ENCODE data around the gene SOCS2.
"Not testable (repeated sequence)": the region's sequence is repeated elsewhere in the genome, so short reads cannot be mapped to it uniquely, and the experiment has no call there.

Gene SOCS2

DNA sequence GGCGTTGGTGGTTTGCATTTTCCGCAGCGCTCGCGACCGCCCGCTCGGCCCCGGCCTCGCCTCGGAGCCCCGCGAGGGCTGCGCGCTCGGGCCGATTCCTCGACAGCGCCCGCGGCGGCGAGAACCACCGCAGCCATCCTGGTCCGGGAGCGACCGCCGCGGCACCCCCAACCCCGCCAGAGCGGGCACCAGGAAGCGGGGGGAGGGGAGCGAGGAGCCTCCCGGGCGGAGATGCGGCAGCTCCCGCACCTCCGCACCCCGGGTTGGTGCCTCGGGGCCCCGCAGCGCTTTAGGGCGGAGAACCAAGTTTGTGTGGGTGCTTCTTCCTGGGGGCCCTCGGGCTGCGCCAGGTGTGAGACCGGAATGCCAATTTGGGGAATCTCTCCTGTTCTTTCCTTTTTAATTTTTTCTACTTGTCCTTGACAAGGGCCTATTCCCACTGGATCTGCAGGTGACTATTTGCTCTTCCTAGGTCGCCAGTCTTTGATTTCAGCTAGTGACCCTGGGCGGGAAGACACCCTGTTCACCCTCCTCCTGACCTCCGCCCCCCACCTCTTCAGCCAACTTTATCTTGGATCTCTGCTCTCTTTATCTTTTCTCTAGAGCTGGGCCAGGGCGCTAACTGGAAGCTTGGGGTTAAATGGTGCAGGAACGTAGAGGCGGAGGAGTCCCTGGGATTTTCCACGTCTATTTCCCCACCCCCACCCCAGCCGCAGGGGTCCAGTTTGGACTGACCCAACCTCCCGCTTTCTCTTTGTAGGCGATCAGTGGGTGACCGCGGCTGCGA lies at the start of gene SOCS2:
SOCS2 (plus strand) TSS at position 751 of the 787 bp plus-strand sequence. CDS start 223 bp downstream, outside the sequence.
- DNase-seq = no peak

DNA sequence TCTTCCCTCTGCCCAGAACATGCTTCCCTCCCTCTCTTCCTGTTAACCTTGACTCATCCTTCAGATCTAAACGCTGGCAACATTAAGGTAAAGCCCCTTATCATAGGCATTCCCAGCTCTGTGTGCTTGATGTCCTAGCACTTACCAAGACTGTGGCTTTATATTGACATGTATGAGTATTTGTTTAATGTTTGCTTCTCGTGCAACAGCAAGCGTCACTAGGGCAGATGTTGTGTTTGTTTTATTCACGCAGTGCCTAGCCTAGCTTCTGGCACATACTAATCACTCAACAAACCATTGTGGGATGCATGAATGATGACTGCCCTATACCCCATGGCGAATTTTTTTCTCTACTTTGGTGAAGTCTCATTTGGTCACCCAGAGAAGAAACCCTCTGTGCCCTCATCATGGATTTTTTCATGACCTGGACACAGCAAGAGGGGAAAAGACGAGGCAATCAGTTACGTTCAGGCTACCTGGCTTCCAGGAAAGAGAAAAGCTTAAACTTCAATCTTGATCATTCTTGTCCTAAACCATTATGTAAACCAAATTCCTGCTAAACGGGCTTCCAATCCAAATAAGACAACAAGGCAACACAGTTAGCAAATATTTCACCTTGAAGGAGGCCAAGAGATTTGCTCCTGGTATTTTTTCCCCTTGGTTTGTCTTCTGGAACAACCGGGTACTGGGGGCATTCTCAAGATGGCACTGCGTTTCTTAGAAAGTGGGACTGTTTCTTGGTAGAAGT lies 47.9 kb upstream of the SOCS2 start:
- no peak for DNase-seq

DNA sequence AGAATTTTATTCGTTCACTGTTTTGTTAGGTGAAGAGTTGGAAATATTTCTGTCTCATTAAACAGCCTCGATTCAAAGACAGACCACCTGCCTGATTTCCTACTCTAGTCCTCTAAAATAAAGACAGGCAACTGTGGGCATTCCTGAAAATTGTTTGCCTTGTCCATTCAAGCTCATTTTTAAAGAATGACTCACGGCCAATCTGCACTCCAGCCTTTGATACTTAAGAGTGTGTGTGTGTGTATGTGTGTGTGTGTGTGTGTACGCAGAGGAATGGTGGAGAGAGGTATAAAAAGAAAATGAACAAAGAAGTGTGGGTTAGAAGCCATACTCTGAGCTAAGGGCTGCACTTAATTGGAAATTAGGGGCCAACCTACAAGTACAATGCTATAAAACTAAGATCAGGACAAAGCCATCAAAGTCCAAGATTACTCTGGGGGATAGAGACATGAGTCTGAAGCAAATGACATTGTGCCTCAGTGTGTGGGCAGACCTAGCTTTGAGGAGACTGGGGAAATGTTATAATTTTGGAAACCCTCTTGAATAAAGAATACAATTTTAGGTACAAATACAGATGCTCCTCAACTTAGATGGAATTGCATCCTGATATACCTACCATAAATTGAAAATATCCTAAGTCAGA lies 45.6 kb upstream of the SOCS2 start:
- DNase-seq = no peak

GRCh38 chr12:93530358-93530757 lies 42.1 kb upstream of the SOCS2 start:
- DNase-seq = no peak

GRCh38 chr12:93533310-93533709 lies 39.2 kb upstream of the SOCS2 start:
- DNase-seq = no peak

- DNase-seq = no peak
Observed at GRCh38 chr12:93536111-93536765, 36.2 kb upstream of the SOCS2 start.

GRCh38 chr12:93536766-93537488 lies 35.5 kb upstream of the SOCS2 start:
- no peak for DNase-seq

DNA sequence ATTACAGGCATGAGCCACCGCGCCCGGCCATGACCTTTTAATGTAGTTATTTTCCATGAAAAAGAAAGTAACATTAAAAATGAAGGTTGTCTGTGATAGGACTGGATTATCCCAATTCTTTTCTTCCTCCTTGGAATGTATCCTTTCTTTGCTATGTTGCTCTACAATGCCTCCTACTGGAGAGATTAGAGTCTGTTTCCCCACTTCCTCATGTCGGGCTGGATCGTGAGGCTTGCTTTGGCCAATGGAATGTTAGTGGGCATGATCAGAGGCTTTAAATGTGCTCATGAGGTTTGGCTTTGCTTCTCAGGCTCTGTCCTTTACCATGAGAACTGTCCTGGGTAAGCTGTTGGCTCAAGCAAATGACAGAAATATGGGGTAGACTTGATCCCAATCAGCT lies 34.7 kb upstream of the SOCS2 start:
- DNase-seq = no peak

DNA sequence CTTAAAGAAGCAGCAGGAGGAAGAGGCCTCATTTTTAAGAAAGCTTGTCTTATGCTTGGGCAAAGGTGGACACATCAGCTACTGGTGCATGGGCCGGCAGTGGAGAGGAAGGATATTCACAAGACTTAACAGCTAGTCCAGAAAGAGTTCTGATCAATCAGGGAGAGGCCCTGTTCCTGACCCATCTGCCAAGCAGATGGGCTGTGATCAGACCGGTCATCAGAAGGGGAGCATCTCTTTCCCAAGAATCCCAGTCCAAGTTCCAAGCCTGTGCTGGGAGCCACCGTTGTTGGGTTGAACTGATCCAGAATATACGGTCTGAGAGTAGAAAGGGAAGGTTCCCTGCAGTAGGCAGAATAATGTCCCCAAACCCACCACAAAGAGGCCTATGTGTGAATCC lies 32.7 kb upstream of the SOCS2 start:
- no peak for DNase-seq

- no peak for DNase-seq
Observed at GRCh38 chr12:93540466-93540865, 32.0 kb upstream of the SOCS2 start.

- DNase-seq = no peak
Observed at GRCh38 chr12:93541578-93542225, 30.8 kb upstream of the SOCS2 start.

GRCh38 chr12:93547778-93548177 lies 24.7 kb upstream of the SOCS2 start:
- DNase-seq = no peak

DNA sequence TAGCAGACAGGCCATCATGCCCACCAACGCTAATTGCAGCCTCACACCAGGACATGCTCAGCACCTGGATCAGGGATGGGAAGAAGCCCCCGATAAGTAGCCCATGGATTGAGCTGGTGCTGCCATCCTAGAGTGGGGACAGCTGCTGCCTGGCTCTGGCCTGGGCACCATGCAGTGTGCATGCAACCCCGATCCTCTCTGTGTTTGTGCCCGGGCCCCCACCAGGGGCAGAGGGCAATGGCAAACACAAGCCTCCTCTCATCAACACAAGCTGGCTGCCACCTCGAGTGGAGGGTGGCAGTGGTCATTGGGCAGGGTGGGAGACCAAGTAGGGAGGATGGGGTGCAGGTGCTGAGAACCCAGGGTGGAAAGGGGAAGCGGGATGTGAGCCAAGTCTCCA lies 23.3 kb upstream of the SOCS2 start:
- DNase-seq = no peak

DNA sequence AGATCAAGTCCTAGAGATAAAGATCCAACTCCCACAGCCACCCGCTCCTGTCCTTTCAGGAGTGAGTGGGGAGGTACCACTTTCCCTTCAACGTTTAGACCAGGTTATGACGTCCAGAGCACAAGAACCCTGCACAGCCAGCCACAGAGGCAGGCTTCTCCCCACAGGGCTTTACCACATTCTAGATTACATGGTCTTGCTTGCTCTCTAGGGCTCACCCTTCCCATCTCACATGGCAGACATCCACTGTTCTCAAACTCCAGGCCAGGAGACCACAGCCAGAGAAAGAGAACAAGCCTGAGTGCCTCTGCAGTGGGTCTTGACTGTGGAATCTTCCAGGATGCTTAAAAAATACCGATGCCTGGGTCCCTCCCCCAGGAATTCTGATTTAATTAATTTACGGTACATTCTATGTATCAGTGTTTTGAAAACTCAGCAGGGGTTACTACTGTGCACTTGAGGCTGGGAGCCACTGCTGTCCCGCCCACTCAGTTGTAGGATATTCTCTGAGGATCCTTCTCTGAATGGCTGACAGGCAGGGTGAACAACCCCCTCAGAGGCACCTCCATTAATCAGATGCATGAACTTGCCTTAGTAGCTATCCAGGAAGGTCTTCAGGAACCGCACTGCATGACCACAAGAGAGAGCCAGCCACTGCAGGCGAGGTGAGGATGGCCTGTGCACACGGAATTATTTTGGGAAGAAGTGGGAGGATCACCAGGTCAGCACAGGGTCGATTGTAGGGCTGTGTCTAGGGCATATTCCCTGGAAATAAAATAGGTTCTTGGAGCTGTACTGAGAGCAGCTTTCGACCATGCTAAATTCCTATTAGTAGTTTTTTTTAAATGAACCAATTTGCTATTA lies 21.5 kb upstream of the SOCS2 start:
- no peak for DNase-seq

GRCh38 chr12:93552427-93552826 lies 20.0 kb upstream of the SOCS2 start:
- DNase-seq = no peak

DNA sequence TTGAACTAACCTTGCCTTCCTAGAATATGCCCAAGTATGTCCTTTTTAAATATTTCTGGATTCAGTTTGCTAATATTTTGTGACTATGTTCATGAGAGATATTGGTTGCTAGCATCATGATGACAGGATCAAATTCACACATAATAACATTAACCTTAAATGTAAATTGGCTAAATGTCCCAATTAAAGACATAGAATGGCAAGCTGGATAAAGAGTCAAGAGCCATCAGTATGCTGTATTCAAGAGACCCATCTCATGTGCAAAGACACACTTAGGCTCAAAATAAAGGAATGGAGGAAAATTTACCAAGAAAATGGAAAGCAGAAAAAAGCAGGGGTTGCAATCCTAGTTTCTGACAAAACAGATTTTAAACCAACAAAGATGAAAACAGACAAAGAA lies 14.6 kb upstream of the SOCS2 start:
- DNase-seq = not testable (repeated sequence)

- not testable (repeated sequence) for DNase-seq
Observed at GRCh38 chr12:93558685-93559084, 13.8 kb upstream of the SOCS2 start.

DNA sequence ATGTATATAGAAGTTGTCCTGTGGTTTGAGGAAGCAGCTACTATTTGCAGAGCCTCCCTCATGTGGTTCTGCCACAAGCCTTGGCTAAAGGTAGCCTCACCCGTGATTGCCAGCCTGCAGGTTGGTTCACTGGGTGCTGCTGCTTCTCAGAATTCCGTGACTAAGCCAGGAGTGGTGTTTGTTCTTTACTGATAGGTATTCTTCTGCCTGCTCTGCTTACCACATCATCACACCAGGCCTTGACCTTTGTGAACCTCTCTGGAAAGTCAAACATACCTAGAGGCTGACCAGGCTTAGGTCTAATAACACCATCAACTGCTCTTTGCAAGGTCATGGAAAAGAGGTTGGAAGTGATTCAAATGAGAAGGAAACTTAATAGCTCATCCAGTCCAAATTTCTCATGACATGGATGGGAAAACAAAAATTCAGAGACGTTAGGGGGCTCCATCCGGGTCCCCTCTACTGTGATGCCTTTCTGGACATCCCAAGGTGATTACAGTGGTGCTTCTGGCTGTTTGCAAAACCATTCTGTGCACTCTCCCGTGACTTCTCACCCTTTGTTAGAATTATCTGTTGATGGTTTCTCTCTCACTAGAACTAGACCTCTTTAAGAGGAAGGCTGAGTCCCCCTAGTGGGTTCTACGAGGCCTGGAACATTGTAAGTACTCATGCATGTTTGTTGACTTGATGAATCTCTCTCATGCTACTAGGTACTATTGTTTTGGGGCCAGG lies 8.5 kb upstream of the SOCS2 start:
- no peak for DNase-seq

GRCh38 chr12:93565760-93566159 lies 6.7 kb upstream of the SOCS2 start:
- no peak for DNase-seq

DNA sequence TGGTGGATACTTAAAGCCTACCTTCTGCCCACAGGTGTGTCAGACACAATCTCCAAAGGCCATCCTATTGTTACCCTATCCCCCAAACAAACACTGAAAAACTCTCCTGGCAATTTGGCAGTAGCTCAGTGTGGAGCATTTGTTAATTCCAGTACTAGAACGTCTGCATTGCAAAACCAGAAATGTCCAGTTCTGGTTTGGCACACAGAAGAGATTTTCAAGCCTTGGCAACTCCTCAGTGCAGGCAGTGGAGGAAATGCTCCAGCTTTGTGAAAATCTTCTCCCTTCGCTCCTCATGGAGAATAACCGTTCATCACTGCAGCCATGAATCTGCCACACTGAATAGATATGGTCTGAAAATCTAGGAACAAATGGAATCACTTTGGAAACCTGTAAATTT lies 5.3 kb upstream of the SOCS2 start:
- DNase-seq = no peak
